ENCODE results near the gene GRID2.
"Not testable (repeated sequence)": the region's sequence is repeated elsewhere in the genome, so short reads cannot be mapped to it uniquely, and the experiment has no call there.

The GRID2 gene

GRCh38 chr4:92305878-92306520 is 2.2 kb downstream of the GRID2 start:
- no peak for DNase-seq (ENCODE audit: low spot score)

- DNase-seq (ENCODE audit: low spot score), result no peak
Observed at GRCh38 chr4:92307181-92307580, 3.4 kb downstream of the GRID2 start.

- DNase-seq (ENCODE audit: low spot score), result no peak
Observed at GRCh38 chr4:92307866-92308265, 4.1 kb downstream of the GRID2 start.

GRCh38 chr4:92317047-92317446 is 13.3 kb downstream of the GRID2 start:
- DNase-seq (ENCODE audit: low spot score), result no peak

GRCh38 chr4:92328095-92328494 is 24.3 kb downstream of the GRID2 start:
- no peak for DNase-seq (ENCODE audit: low spot score)

- DNase-seq (ENCODE audit: low spot score), result no peak
Observed at GRCh38 chr4:92333016-92333415, 29.2 kb downstream of the GRID2 start.

- DNase-seq (ENCODE audit: low spot score), result no peak
Observed at GRCh38 chr4:92334716-92335350, 31.1 kb downstream of the GRID2 start.

- DNase-seq (ENCODE audit: low spot score), result no peak
Observed at GRCh38 chr4:92339676-92340075, 35.9 kb downstream of the GRID2 start.

- no peak for DNase-seq (ENCODE audit: low spot score)
Observed at GRCh38 chr4:92344216-92344615, 40.5 kb downstream of the GRID2 start.

GRCh38 chr4:92346289-92346688 is 42.5 kb downstream of the GRID2 start:
- DNase-seq (ENCODE audit: low spot score), result no peak

GRCh38 chr4:92357966-92358365 is 54.2 kb downstream of the GRID2 start:
- DNase-seq (ENCODE audit: low spot score), result no peak

GRCh38 chr4:92359491-92359890 is 55.7 kb downstream of the GRID2 start:
- no peak for DNase-seq (ENCODE audit: low spot score)

GRCh38 chr4:92362028-92362427 is 58.3 kb downstream of the GRID2 start:
- DNase-seq (ENCODE audit: low spot score), result no peak

GRCh38 chr4:92368653-92369052 is 64.9 kb downstream of the GRID2 start:
- DNase-seq (ENCODE audit: low spot score), result no peak

- no peak for DNase-seq (ENCODE audit: low spot score)
Observed at GRCh38 chr4:92381616-92382015, 77.8 kb downstream of the GRID2 start.

- no peak for DNase-seq (ENCODE audit: low spot score)
Observed at GRCh38 chr4:92382128-92382527, 78.4 kb downstream of the GRID2 start.

- DNase-seq (ENCODE audit: low spot score), result peak; percentile 17
Observed at GRCh38 chr4:92387459-92388069, 83.8 kb downstream of the GRID2 start.

- DNase-seq (ENCODE audit: low spot score), result no peak
Observed at GRCh38 chr4:92399032-92399431, 95.3 kb downstream of the GRID2 start.

- not testable (repeated sequence) for DNase-seq (ENCODE audit: low spot score)
Observed at GRCh38 chr4:92403525-92403924, 99.8 kb downstream of the GRID2 start.

- DNase-seq (ENCODE audit: low spot score), result no peak
Observed at GRCh38 chr4:92406488-92406887, 102.7 kb downstream of the GRID2 start.

- DNase-seq (ENCODE audit: low spot score), result peak; percentile 1
Observed at GRCh38 chr4:92421920-92422319, 118.2 kb downstream of the GRID2 start.

- no peak for DNase-seq (ENCODE audit: low spot score)
Observed at GRCh38 chr4:92433272-92433758, 129.5 kb downstream of the GRID2 start.

GRCh38 chr4:92438722-92439121 is 135.0 kb downstream of the GRID2 start:
- not testable (repeated sequence) for DNase-seq (ENCODE audit: low spot score)

Measured in activated CD4-positive, alpha-beta T cell treated with anti-CD3 and anti-CD28 coated beads, Interleukin-2, Interleukin-4, amounts not matched to agents 100 ng/mL and 50 ng/mL, durations not matched to agents 16 hours and 8 hours (primary cell).